WTC11 (cell line): Measurements from ENCODE around the gene MICAL3. TPM values are rescaled to one million over a fixed set of nuclear protein-coding genes. Genes with fewer than 3 reads are reported as not detected.

ENCODE experiments used
- ATAC-seq: fragments of 200-7000 bp; cut with Tn5 transposase; 2 replicates; pipeline ENCODE4 v1.10.0; 2021; ENCODE audit warnings: mild to moderate bottlenecking, moderate library complexity
- CTCF ChIA-PET: fragments of 300-600 bp; sonication (Branson Sonifier 250); formaldehyde crosslinking; loops from one replicate; lab custom pipeline; 2021; ENCODE audit warnings: antibody characterized with exemption; lab: Charles Lee
- POLR2A ChIA-PET: fragments of 350-600 bp; sonication (Branson Sonifier 250); formaldehyde crosslinking; loops from one replicate; lab custom pipeline; 2021; ENCODE audit warnings: antibody characterized with exemption; lab: Charles Lee
- DNase-seq: peaks from one replicate; pipeline ENCODE4 v3.0.0; 2021; ENCODE audit warnings: low spot score
- H3K27ac Mint-ChIP-seq: 2 replicates; pipeline ENCODE4 v1.8.0; 2021; ENCODE audit warnings: mixed read lengths
- H3K27me3 Mint-ChIP-seq: 2 replicates; pipeline ENCODE4 v1.8.0; 2021; ENCODE audit warnings: low read depth, mild to moderate bottlenecking, moderate library complexity, mixed read lengths
- H3K36me3 Mint-ChIP-seq: 2 replicates; pipeline ENCODE4 v1.8.0; 2021; ENCODE audit warnings: mixed read lengths
- H3K4me1 Mint-ChIP-seq: 2 replicates; pipeline ENCODE4 v1.8.0; 2022; ENCODE audit warnings: mixed read lengths
- H3K4me3 Mint-ChIP-seq: 2 replicates; pipeline ENCODE4 v1.8.0; 2021; ENCODE audit warnings: mild to moderate bottlenecking, moderate library complexity, mixed read lengths
- H3K9me3 Mint-ChIP-seq: 2 replicates; pipeline ENCODE4 v1.8.0; 2021; ENCODE audit warnings: mixed read lengths
- CREB1 ChIP-seq: sonication (generic); formaldehyde crosslinking; IDR thresholded peaks from 2 replicates; pipeline ENCODE4 v1.8.0; 2023; ENCODE audit warnings: mild to moderate bottlenecking, missing genetic modification reagents
- HMGA2 ChIP-seq: fragments of 250-450 bp; sonication (Bioruptor Pico); IDR thresholded peaks from 2 replicates; pipeline ENCODE4 v1.4.0; 2021; ENCODE audit warnings: mild to moderate bottlenecking, moderate library complexity
- JUN ChIP-seq: sonication (generic); formaldehyde crosslinking; IDR thresholded peaks from 2 replicates; pipeline ENCODE4 v1.8.0; 2023; ENCODE audit warnings: mild to moderate bottlenecking, missing genetic modification reagents
- MYBL2 ChIP-seq: sonication (generic); formaldehyde crosslinking; IDR thresholded peaks from 2 replicates; pipeline ENCODE4 v1.8.1; 2023; ENCODE audit warnings: mild to moderate bottlenecking, moderate library complexity, missing genetic modification reagents
- RELA ChIP-seq: sonication (generic); formaldehyde crosslinking; IDR thresholded peaks from 2 replicates; pipeline ENCODE4 v1.8.1; 2022; ENCODE audit warnings: missing genetic modification reagents, mild to moderate bottlenecking, borderline replicate concordance
- SOX15 ChIP-seq: fragments of 250-450 bp; sonication (Bioruptor Pico); IDR thresholded peaks from 2 replicates; pipeline ENCODE4 v1.9.0; 2021; ENCODE audit warnings: mild to moderate bottlenecking
- TCF7 ChIP-seq: sonication (generic); formaldehyde crosslinking; IDR thresholded peaks from 2 replicates; pipeline ENCODE4 v1.8.0; 2022; ENCODE audit warnings: mild to moderate bottlenecking, low read depth, missing genetic modification reagents, moderate library complexity
- ZBTB21 ChIP-seq: sonication (generic); formaldehyde crosslinking; IDR thresholded peaks from 2 replicates; pipeline ENCODE4 v1.8.1; 2023; ENCODE audit warnings: mild to moderate bottlenecking, missing genetic modification reagents, borderline replicate concordance
- ZNF121 ChIP-seq: sonication (generic); formaldehyde crosslinking; IDR thresholded peaks from 2 replicates; pipeline ENCODE4 v1.8.0; 2023; ENCODE audit warnings: missing genetic modification reagents
- ZNF263 ChIP-seq: sonication (generic); formaldehyde crosslinking; IDR thresholded peaks from 2 replicates; pipeline ENCODE4 v1.8.1; 2022; ENCODE audit warnings: low read depth, mild to moderate bottlenecking, moderate library complexity, missing genetic modification reagents
- ZNF423 ChIP-seq: fragments of 250-450 bp; sonication (Bioruptor Pico); IDR thresholded peaks from 2 replicates; pipeline ENCODE4 v2.1.2; 2022; ENCODE audit warnings: mild to moderate bottlenecking, moderate library complexity
- total RNA-seq: library from RNA; stranded (reverse); gene quantifications from 3 replicates; pipeline ENCODE4 v1.2.3, GENCODE V29; 2021
- TF ChIP-seq, protein P1 (sequence below): sonication (generic); formaldehyde crosslinking; IDR thresholded peaks from 2 replicates; pipeline ENCODE4 v1.8.1; 2022; ENCODE audit warnings: mild to moderate bottlenecking, moderate library complexity, missing genetic modification reagents
- TF ChIP-seq, protein P2 (sequence below): sonication (generic); formaldehyde crosslinking; IDR thresholded peaks from 2 replicates; pipeline ENCODE4 v1.8.0; 2023; ENCODE audit warnings: missing genetic modification reagents, mild to moderate bottlenecking, borderline replicate concordance
- TF ChIP-seq, protein P3 (sequence below): sonication (generic); formaldehyde crosslinking; IDR thresholded peaks from 2 replicates; pipeline ENCODE4 v1.8.0; 2022; ENCODE audit warnings: mild to moderate bottlenecking, missing genetic modification reagents
- TF ChIP-seq, protein P4 (sequence below): sonication (generic); formaldehyde crosslinking; IDR thresholded peaks from 2 replicates; pipeline ENCODE4 v1.8.1; 2022; ENCODE audit warnings: mild to moderate bottlenecking, missing genetic modification reagents, moderate library complexity, borderline replicate concordance
- TF ChIP-seq, protein P5 (sequence below): sonication (generic); formaldehyde crosslinking; IDR thresholded peaks from 2 replicates; pipeline ENCODE4 v1.8.1; 2023; ENCODE audit warnings: mild to moderate bottlenecking, missing genetic modification reagents, moderate library complexity
- TF ChIP-seq, protein P6 (sequence below): sonication (generic); formaldehyde crosslinking; IDR thresholded peaks from 2 replicates; pipeline ENCODE4 v1.8.1; 2023; ENCODE audit warnings: mild to moderate bottlenecking, missing genetic modification reagents
- TF ChIP-seq, protein P7 (sequence below): sonication (generic); formaldehyde crosslinking; IDR thresholded peaks from 2 replicates; pipeline ENCODE4 v1.8.0; 2022; ENCODE audit warnings: mild to moderate bottlenecking, missing genetic modification reagents
- TF ChIP-seq, protein P8 (sequence below): fragments of 200-600 bp; IDR thresholded peaks from 2 replicates; pipeline ENCODE4 v1.8.0; 2022; ENCODE audit warnings: antibody characterized with exemption

The MICAL3 gene
- total RNA-seq, 1 experiment from 2014 or later: 41.2 TPM

DNA sequence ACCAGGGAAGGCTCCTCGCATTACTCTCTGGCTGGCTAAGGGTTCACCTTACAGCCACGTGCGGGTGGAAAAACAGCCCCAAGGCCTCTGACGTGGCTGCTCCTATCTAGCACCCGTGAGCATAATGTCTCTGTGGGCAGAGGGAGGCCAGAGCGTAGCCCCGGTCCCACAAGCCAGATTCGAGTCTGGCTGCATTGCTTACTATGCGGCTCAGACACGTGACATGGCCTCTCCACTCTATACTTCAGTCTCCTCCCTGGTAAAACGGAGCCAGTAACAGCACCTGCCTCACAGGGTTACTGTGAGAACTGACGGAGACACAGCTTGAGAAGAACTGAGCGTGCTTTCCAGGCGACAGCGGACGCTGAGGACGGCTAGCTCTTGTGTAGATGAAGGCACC lies 144.3 kb downstream of the MICAL3 start (continued):
- TF ChIP-seq, protein P1, sequence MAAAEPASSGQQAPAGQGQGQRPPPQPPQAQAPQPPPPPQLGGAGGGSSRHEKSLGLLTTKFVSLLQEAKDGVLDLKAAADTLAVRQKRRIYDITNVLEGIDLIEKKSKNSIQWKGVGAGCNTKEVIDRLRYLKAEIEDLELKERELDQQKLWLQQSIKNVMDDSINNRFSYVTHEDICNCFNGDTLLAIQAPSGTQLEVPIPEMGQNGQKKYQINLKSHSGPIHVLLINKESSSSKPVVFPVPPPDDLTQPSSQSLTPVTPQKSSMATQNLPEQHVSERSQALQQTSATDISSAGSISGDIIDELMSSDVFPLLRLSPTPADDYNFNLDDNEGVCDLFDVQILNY (CRISPR knock-in tag): no peak
- TF ChIP-seq, protein P2, sequence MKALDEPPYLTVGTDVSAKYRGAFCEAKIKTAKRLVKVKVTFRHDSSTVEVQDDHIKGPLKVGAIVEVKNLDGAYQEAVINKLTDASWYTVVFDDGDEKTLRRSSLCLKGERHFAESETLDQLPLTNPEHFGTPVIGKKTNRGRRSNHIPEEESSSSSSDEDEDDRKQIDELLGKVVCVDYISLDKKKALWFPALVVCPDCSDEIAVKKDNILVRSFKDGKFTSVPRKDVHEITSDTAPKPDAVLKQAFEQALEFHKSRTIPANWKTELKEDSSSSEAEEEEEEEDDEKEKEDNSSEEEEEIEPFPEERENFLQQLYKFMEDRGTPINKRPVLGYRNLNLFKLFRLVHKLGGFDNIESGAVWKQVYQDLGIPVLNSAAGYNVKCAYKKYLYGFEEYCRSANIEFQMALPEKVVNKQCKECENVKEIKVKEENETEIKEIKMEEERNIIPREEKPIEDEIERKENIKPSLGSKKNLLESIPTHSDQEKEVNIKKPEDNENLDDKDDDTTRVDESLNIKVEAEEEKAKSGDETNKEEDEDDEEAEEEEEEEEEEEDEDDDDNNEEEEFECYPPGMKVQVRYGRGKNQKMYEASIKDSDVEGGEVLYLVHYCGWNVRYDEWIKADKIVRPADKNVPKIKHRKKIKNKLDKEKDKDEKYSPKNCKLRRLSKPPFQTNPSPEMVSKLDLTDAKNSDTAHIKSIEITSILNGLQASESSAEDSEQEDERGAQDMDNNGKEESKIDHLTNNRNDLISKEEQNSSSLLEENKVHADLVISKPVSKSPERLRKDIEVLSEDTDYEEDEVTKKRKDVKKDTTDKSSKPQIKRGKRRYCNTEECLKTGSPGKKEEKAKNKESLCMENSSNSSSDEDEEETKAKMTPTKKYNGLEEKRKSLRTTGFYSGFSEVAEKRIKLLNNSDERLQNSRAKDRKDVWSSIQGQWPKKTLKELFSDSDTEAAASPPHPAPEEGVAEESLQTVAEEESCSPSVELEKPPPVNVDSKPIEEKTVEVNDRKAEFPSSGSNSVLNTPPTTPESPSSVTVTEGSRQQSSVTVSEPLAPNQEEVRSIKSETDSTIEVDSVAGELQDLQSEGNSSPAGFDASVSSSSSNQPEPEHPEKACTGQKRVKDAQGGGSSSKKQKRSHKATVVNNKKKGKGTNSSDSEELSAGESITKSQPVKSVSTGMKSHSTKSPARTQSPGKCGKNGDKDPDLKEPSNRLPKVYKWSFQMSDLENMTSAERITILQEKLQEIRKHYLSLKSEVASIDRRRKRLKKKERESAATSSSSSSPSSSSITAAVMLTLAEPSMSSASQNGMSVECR (CRISPR knock-in tag): no peak
- no peak for TF ChIP-seq RELA (CRISPR knock-in tag)
- TF ChIP-seq, protein P3, sequence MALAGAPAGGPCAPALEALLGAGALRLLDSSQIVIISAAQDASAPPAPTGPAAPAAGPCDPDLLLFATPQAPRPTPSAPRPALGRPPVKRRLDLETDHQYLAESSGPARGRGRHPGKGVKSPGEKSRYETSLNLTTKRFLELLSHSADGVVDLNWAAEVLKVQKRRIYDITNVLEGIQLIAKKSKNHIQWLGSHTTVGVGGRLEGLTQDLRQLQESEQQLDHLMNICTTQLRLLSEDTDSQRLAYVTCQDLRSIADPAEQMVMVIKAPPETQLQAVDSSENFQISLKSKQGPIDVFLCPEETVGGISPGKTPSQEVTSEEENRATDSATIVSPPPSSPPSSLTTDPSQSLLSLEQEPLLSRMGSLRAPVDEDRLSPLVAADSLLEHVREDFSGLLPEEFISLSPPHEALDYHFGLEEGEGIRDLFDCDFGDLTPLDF (CRISPR knock-in tag): no peak
- TF ChIP-seq MYBL2 (CRISPR knock-in tag): no peak

DNA sequence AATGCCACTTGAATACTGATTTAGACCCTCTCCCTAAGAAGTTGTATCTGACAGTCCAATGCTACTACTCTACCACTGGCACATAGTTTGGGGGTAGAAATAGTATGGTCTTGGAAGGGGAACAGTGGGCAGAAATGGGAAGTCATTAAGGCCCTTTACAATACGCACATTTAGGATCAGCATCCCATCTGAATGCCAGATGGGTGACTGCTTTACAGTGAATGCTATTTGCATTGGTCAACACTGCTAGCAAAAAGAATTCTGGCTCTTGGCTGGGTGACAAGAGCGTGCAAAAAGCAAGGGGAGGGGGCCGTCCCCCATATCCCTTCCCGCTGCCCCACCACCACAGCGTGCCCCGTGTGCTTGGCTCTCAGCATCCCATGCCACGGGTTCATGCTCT lies 145.4 kb downstream of the MICAL3 start:
- DNase-seq: no peak
- H3K27me3 Mint-ChIP-seq: peaks cover 83% of the 10 kb centered on the region
- no peaks in the 10 kb centered on the region for H3K4me1 Mint-ChIP-seq
- H3K4me3 Mint-ChIP-seq: no peak overlapping the region
- CTCF ChIA-PET: interaction anchor here (1.9 kb wide), 1 partner anchor 197 kb away, joined by 4 read pairs; no protein-coding TSS in a partner anchor
- TF ChIP-seq ZBTB21 (CRISPR knock-in tag): no peak
- no peak for TF ChIP-seq CREB1
- TF ChIP-seq, protein P4, sequence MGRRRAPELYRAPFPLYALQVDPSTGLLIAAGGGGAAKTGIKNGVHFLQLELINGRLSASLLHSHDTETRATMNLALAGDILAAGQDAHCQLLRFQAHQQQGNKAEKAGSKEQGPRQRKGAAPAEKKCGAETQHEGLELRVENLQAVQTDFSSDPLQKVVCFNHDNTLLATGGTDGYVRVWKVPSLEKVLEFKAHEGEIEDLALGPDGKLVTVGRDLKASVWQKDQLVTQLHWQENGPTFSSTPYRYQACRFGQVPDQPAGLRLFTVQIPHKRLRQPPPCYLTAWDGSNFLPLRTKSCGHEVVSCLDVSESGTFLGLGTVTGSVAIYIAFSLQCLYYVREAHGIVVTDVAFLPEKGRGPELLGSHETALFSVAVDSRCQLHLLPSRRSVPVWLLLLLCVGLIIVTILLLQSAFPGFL (CRISPR knock-in tag): no peak
- TF ChIP-seq HMGA2: no peak
- no peak for TF ChIP-seq TCF7
- TF ChIP-seq, protein P5, sequence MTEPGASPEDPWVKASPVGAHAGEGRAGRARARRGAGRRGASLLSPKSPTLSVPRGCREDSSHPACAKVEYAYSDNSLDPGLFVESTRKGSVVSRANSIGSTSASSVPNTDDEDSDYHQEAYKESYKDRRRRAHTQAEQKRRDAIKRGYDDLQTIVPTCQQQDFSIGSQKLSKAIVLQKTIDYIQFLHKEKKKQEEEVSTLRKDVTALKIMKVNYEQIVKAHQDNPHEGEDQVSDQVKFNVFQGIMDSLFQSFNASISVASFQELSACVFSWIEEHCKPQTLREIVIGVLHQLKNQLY (CRISPR knock-in tag): no peak
- TF ChIP-seq SOX15: no peak
- no peak for TF ChIP-seq ZNF423 (CRISPR knock-in tag)
- no peak for TF ChIP-seq ZNF121 (CRISPR knock-in tag)
- no peak for TF ChIP-seq MYBL2 (CRISPR knock-in tag)
- TF ChIP-seq, protein P6, sequence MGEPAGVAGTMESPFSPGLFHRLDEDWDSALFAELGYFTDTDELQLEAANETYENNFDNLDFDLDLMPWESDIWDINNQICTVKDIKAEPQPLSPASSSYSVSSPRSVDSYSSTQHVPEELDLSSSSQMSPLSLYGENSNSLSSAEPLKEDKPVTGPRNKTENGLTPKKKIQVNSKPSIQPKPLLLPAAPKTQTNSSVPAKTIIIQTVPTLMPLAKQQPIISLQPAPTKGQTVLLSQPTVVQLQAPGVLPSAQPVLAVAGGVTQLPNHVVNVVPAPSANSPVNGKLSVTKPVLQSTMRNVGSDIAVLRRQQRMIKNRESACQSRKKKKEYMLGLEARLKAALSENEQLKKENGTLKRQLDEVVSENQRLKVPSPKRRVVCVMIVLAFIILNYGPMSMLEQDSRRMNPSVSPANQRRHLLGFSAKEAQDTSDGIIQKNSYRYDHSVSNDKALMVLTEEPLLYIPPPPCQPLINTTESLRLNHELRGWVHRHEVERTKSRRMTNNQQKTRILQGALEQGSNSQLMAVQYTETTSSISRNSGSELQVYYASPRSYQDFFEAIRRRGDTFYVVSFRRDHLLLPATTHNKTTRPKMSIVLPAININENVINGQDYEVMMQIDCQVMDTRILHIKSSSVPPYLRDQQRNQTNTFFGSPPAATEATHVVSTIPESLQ (CRISPR knock-in tag): no peak
- TF ChIP-seq, protein P7, sequence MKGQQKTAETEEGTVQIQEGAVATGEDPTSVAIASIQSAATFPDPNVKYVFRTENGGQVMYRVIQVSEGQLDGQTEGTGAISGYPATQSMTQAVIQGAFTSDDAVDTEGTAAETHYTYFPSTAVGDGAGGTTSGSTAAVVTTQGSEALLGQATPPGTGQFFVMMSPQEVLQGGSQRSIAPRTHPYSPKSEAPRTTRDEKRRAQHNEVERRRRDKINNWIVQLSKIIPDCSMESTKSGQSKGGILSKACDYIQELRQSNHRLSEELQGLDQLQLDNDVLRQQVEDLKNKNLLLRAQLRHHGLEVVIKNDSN (CRISPR knock-in tag): no peak
- no peak for TF ChIP-seq JUN (CRISPR knock-in tag)
- TF ChIP-seq, protein P8, sequence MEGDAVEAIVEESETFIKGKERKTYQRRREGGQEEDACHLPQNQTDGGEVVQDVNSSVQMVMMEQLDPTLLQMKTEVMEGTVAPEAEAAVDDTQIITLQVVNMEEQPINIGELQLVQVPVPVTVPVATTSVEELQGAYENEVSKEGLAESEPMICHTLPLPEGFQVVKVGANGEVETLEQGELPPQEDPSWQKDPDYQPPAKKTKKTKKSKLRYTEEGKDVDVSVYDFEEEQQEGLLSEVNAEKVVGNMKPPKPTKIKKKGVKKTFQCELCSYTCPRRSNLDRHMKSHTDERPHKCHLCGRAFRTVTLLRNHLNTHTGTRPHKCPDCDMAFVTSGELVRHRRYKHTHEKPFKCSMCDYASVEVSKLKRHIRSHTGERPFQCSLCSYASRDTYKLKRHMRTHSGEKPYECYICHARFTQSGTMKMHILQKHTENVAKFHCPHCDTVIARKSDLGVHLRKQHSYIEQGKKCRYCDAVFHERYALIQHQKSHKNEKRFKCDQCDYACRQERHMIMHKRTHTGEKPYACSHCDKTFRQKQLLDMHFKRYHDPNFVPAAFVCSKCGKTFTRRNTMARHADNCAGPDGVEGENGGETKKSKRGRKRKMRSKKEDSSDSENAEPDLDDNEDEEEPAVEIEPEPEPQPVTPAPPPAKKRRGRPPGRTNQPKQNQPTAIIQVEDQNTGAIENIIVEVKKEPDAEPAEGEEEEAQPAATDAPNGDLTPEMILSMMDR: no peak
- TF ChIP-seq ZNF263: no peak
- POLR2A ChIA-PET: no interaction called here
- H3K36me3 Mint-ChIP-seq: peaks cover 20% of the 10 kb centered on the region
- no peak overlapping the region for H3K27ac Mint-ChIP-seq
- no peak for ATAC-seq
- H3K9me3 Mint-ChIP-seq: no peaks in the 10 kb centered on the region
